Tibial nerve (tissue), 4 donors: ENCODE results near the gene L3MBTL1. TPM values are rescaled to one million over a fixed set of nuclear protein-coding genes. Genes with fewer than 3 reads are reported as not detected.

Source experiments
- DNase-seq, 2 donors: peaks; one replicate each; pipeline ENCODE4 v3.0.0-alpha.2; 2019; ENCODE audit warnings: low spot score in 2 of 2
- H3K27ac ChIP-seq, 4 donors: fragments of 200-600 bp; sonication (generic) in 3 of 4; one replicate each; pipeline ENCODE4 v1.5.1; 2017 to 2019; ENCODE audit warnings: mild to moderate bottlenecking in 1 of 4
- H3K27me3 ChIP-seq, 2 donors: fragments of 200-600 bp; sonication (generic) in 1 of 2; one replicate each; pipeline versions ENCODE4 v1.5.1 to v1.6.0; 2017 to 2019
- H3K36me3 ChIP-seq, 3 donors: fragments of 200-600 bp; sonication (generic); one replicate each; pipeline ENCODE4 v1.5.1; 2018 to 2019
- H3K4me1 ChIP-seq, 4 donors: fragments of 200-600 bp; sonication (generic) in 3 of 4; one replicate each; pipeline ENCODE4 v1.5.1; 2017 to 2019
- H3K4me3 ChIP-seq, 4 donors: fragments of 200-600 bp; sonication (generic) in 3 of 4; one replicate each; pipeline ENCODE4 v1.5.1; 2017 to 2019; ENCODE audit warnings: mild to moderate bottlenecking in 1 of 4, moderate library complexity in 1 of 4
- H3K9me3 ChIP-seq, 4 donors: fragments of 200-600 bp; sonication (generic) in 3 of 4; one replicate each; pipeline ENCODE4 v1.5.1; 2017 to 2019
- EP300 ChIP-seq, 2 donors: sonication (generic); formaldehyde crosslinking; IDR thresholded peaks; one replicate each; pipeline ENCODE4 v1.6.1; 2017; ENCODE audit warnings: antibody characterized with exemption in 2 of 2, mild to moderate bottlenecking in 1 of 2
- POLR2A ChIP-seq, 2 donors: fragments of 450-650 bp; IDR thresholded peaks; one replicate each; pipeline ENCODE4 v1.6.1; 2017; ENCODE audit warnings: antibody characterized with exemption in 2 of 2, mild to moderate bottlenecking in 2 of 2, moderate library complexity in 2 of 2
- WGBS, 2 donors: methylation state at CpG; one replicate each; pipeline ENCODE4 v1.1.5; 2018; 5-methylcytosine and 5-hydroxymethylcytosine counted together
- total RNA-seq, 4 donors: library from RNA; depleted of rRNA; stranded (reverse); fragments of >200 nt; gene quantifications; one replicate each; pipeline ENCODE4 v1.1.0, GENCODE V29; 2016
- TF ChIP-seq, protein P1 (sequence below), 5 experiments: fragments of 200-600 bp in 3 of 5; fragments of 450-650 bp in 2 of 5; sonication (generic) in 3 of 5; IDR thresholded peaks; one replicate each; pipeline ENCODE4 v1.5.1; 2016 to 2019; ENCODE audit warnings: antibody characterized with exemption in 5 of 5, mild to moderate bottlenecking in 3 of 5, moderate library complexity in 2 of 5

Gene L3MBTL1
- total RNA-seq, 4 donors from 2014 or later: 17.7 to 29.3 (median 22.7) TPM

GRCh38 chr20:43461894-43462659, 45.4 kb upstream of the L3MBTL1 start:
- no peak overlapping the region for H3K4me3 ChIP-seq
- TF ChIP-seq EP300 (IDR thresholded peaks at IDR 0.05) (no peak), POLR2A (IDR thresholded peaks at IDR 0.05) (no peak)
- TF ChIP-seq, protein P1, sequence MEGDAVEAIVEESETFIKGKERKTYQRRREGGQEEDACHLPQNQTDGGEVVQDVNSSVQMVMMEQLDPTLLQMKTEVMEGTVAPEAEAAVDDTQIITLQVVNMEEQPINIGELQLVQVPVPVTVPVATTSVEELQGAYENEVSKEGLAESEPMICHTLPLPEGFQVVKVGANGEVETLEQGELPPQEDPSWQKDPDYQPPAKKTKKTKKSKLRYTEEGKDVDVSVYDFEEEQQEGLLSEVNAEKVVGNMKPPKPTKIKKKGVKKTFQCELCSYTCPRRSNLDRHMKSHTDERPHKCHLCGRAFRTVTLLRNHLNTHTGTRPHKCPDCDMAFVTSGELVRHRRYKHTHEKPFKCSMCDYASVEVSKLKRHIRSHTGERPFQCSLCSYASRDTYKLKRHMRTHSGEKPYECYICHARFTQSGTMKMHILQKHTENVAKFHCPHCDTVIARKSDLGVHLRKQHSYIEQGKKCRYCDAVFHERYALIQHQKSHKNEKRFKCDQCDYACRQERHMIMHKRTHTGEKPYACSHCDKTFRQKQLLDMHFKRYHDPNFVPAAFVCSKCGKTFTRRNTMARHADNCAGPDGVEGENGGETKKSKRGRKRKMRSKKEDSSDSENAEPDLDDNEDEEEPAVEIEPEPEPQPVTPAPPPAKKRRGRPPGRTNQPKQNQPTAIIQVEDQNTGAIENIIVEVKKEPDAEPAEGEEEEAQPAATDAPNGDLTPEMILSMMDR (IDR thresholded peaks at IDR 0.05): no peak
- WGBS, 2 donors: 84 to 86% methylated on average over 3 of the region's 3 CpGs
- H3K36me3 ChIP-seq: peaks cover 0 to 80% (median 19%) of the 10 kb centered on the region in 3 donors
- H3K4me1 ChIP-seq: peaks cover 0 to 44% (median 6%) of the 10 kb centered on the region in 4 donors
- no peaks in the 10 kb centered on the region for H3K27me3 ChIP-seq
- no peak for DNase-seq
- H3K9me3 ChIP-seq: no peaks in the 10 kb centered on the region
- H3K27ac ChIP-seq: no peak overlapping the region

- peaks cover 0 to 44% (median 6%) of the 10 kb centered on the region in 4 donors for H3K4me1 ChIP-seq
- WGBS, 2 donors: 81 to 87% methylated on average over 4 of the region's 4 CpGs
- TF ChIP-seq, protein P1 (IDR thresholded peaks at IDR 0.05): no peak
- no peak for TF ChIP-seq POLR2A (IDR thresholded peaks at IDR 0.05)
- TF ChIP-seq EP300 (IDR thresholded peaks at IDR 0.05): no peak
- no peak for DNase-seq
- no peaks in the 10 kb centered on the region for H3K9me3 ChIP-seq
- H3K4me3 ChIP-seq: no peak overlapping the region
- no peaks in the 10 kb centered on the region for H3K27me3 ChIP-seq
- H3K27ac ChIP-seq: no peak overlapping the region
- peaks cover 0 to 82% (median 19%) of the 10 kb centered on the region in 3 donors for H3K36me3 ChIP-seq
Measured at GRCh38 chr20:43462660-43463526, 44.6 kb upstream of the L3MBTL1 start.

DNA sequence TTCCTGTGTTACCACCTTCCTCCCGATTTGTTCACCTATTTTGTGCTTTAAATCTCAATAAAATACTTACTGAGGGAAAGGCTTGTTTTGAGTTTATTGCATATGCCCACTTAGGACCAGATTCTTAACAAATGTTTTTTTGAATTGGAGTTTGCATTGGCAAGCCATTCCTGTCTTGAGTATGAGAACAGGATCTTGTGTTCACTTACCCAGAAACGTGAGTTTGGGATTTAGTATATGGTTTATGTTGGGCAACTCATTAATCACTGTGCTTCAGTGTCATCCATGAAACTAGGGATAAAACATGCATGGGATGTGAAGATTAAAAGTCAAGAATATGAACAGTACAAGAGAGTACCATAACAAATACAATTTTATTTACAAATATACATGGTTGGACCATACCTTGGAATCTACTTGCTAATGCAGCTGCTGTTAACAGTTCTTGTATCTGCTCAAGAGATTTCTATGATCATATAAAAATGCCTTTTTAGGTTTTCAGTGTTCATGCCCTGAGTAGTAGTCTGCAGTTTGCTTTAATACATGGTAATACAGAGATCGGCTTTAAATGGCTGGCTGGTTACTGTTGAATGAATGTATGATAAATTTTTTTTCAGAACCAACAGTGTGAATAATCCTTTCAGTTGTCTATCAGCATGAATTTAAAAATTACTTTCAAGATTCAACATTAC, 43.8 kb upstream of the L3MBTL1 start:
- Histone ChIP-seq H3K4me1 (peaks cover 0 to 43% (median 6%) of the 10 kb centered on the region in 4 donors), H3K27me3 (no peaks in the 10 kb centered on the region), H3K4me3 (no peak overlapping the region), H3K36me3 (peaks cover 0 to 90% (median 19%) of the 10 kb centered on the region in 3 donors), H3K9me3 (no peaks in the 10 kb centered on the region), H3K27ac (no peak overlapping the region)
- 71 to 72% methylated on average over 3 of the region's 3 CpGs for WGBS, 2 donors
- TF ChIP-seq POLR2A (IDR thresholded peaks at IDR 0.05): no peak
- no peak for TF ChIP-seq EP300 (IDR thresholded peaks at IDR 0.05)
- TF ChIP-seq, protein P1 (IDR thresholded peaks at IDR 0.05): no peak
- DNase-seq: no peak

- Histone ChIP-seq H3K9me3 (no peaks in the 10 kb centered on the region), H3K27ac (no peak overlapping the region), H3K36me3 (peaks cover 0 to 91% (median 19%) of the 10 kb centered on the region in 3 donors), H3K4me1 (peaks cover 0 to 37% (median 4%) of the 10 kb centered on the region in 4 donors), H3K4me3 (no peak overlapping the region), H3K27me3 (no peaks in the 10 kb centered on the region)
- no peak for DNase-seq
- TF ChIP-seq, protein P1 (IDR thresholded peaks at IDR 0.05): no peak
- WGBS, 2 donors: 92 to 93% methylated on average over 9 of the region's 9 CpGs
Measured at GRCh38 chr20:43464219-43464790, 43.2 kb upstream of the L3MBTL1 start.
